NCI-H345 treated with DMSO at 0.1 percent for 48 hours (cell line): ENCODE results near the gene BPHL.
"Not testable (repeated sequence)": the region's sequence is repeated elsewhere in the genome, so short reads cannot be mapped to it uniquely, and the experiment has no call there.

Source experiments
- DNase-seq: peaks from one replicate; lab custom pipeline; 2025; ENCODE audit not compliant: unreplicated experiment; lab: John Stamatoyannopoulos, UW

Gene BPHL

DNA sequence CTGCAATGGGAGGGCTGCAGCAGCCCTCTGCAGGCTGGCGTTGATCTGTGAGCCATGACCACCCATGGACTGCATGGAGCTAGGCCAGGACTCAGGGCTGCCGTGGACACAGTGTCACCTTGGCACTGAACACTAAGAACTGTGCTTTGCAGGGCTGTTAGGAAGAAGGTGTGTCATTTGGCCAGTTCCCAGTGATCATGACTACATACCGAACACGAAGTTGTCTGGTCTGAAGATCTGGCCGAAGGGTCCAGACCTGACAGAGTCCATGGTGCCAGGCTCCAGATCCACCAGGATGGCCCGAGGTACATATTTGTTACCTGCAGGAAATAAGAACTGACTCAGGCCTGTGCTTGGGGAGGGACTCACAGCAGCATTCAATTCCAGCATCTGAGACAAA lies 36.9 kb downstream of the BPHL start:
- not testable (repeated sequence) for DNase-seq

DNA sequence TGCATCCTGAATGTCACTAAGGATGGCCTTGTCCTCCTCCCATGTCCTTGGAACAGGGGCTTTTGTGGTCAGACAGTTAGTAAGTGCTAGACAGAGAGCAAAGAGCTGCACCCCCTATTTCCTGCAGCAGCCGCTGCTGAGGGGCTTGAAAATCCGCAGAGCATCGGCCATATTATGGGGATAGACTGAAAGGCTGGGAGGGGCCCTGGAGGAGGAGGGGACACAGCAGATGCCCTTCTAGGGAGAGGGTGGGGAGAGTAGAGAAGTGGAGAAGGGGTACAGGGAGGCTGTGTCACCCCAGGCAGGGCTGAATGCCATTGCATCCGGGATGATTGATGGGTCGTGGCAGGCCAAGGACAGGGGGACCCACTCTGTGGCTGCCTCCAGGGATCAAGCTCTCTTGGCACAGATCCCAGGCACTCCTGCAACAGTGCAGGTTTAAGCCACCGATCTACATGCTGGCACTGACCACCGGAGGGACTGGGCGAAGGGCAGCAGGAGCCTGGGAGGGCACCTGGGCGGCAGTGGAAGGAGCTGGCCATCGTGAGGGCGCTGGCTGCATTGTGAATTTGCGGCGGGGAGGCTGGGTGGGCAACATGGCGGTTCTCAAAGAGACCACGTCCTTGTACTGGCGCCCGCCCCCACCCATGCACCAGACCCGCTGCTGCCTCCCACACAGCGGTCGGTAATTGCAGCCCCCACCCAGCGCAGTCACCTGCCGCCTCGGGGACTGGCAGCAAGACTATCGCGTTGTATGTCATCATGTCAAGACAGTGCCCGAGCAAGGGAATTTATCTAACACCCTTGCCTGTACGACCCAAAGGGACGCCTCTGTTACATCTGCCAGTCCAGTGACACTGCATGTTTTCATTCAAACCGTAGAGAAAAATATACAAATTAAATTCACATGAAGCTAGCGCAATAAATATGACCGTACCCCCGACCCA lies 37.9 kb downstream of the BPHL start:
- DNase-seq: not testable (repeated sequence)

DNA sequence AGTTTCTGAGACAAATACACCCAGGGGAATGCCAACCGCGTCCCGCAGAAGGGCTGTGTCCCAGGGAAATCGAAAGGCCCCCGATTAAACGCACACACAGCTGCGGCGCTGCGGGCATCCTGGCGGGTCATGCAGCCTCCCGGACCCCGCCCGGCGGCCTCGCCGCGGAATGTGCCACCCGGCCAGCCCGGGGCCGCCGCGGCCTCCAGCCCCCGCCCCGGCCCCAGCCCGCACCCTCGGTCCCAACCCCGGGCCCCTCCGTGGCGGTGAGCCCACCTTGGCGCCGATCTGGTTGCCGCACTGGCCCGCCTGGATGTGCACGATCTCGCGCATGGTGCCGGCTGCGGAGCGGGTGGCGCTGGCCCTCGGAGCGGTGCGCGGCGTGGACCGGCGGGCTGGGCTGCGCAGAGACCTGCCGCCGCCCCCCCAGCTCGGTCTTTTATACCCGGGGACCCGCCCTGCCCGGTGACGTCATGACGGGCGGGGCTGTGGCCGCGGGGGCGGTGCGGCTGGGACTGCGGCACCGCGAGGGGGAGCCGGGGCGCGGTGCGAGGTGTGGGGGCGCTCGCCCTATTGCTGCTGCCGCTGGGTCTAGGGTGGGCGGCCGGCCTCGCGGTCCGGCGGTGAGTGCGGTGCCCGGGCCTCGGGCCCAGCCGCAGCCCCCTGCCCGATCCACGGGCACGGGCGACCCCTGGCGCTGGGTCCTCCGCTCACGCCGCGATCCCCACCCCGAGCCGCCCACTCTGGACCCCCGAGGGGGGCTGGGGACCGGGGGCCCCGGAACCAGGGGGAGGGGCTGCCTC lies 38.8 kb downstream of the BPHL start, which contains the start of gene TUBB2A:
Gene TUBB2A, minus strand, starts transcription at position 414 of the 803 bp plus-strand sequence. Its CDS starts 81 bp downstream, at position 333.
- DNase-seq: no peak

DNA sequence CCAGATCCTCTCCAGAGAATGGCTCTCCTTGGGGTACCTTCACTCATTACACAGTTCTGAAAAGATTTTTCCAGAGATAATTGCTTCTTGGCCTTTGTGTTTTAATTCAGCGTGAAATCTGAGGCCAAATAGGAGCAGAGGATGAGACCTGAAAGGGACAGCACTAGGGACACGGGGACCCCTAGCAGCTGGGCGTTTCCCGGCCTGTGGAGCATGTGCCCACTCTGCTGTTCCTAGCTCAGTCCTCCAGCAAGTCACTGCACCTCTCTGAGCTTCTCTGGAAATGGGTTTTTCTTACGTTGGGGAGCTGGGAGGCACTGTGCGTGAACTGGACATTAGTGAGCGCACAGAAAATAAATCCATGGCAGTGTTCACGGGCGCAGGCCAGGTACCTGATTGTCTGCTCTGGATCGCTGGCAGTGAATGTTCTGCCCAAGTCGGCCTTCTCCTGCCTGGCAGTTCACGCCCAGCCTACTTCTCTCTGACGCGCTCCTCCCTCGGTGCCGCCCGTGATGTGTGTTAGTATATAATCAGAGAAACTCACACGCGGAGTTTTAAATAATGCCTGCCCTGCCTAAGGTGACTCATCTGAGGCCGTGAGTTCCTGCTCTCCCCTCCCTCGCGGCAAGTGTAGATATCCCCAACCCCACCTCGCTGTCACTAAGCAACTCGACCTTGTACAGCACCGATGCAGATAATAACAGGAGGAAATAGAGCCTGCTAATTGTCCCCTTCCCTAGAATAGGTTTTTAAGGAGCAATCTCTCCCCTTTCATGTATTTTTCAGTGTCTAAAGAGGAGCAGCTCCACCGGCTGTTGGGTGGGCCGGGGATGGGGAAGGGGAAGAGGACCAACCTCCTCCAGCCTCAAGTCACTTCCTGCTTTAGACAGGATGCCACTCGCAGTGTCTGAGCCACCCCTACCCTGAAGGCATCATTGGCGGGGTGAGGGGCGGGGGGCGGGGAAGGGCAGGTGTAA lies 41.6 kb downstream of the BPHL start:
- DNase-seq: no peak

DNA sequence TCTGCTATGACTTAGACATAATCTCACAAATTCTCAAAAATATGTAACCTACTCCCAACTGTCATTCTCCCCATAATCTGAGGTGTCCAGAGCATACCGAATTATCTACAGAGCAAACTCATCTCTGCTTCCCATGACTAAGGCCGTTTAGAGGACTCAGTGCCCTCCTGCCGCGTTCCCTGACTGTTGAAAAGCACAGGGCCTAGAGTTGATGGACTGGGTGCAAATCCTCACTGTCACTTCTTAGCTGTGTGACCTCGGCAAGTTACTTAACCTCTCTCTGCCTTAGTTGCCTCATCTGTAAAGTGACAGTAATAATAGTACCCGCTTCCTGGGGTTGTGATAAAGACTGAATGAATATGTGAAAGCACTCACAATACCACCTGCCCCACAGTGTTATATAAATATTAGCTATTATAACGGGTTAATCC lies 43.6 kb downstream of the BPHL start:
- no peak for DNase-seq

DNA sequence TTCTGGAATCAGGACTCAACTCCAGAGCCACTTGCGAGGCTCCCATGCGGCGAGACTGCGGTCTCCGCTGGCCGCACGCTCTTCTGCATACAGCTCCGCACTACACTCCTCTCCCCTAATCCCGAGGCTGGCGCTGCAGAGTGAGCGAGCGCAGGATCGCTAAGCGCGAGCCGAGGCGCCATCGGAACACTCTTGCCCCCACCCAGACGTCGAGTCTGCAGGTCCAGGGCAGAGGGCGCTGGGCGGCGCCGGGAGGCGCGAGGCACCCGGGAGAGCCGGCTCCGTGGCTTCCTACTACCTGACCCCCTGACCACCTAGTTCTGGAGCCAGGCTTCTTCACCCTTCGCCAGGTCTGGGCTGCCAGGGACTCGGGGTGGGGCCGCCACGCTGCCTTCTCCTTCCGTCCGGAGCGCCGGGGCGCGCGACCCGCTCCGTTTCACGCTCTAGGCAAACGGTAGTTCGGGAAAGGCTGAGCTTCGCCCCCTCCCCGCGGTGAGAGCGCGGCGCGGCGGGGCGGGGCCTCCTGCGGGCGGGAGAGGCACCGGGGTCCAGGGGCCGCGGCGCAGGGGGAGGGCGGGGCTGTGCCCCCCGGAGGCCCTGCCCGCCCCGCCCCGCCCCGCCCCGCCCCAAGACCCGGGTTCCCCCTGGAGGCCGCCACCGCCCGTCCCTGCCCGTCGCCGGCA lies 44.2 kb downstream of the BPHL start:
- no peak for DNase-seq

DNA sequence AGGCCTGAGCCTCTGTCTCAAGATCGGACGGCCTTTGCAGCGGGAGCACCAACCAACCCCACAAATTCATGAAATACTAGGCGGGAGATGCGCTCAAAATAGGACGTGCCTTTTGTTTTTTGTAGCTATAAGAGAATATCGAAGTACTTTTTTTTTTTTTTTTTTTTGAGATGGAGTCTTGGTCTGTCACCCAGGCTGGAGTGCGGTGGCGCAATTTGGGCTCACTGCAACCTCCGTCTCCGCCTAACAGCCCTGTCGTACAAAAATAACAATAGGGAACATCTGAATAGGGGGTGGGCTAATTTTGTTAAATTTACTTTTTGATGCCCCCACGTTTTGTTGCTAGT lies 44.7 kb downstream of the BPHL start:
- DNase-seq: no peak

DNA sequence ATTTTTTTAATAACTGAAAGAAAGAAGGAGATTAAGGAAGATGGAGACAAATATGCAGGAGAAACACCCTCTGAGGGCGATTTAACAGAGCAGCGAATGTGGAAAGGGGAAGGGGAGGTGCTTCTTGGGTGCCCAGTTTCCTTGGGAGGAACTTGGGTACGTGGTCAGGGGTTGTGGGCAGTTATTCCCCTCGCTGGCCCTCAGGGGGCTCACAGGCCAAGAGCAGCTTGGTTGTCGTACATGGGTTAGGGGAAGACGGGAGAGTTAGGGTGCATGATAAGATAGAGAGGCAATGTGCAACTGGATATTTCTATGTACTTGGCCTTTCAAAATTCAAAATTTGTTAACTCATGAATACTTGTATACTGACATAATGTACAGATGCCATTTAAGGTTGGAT lies 45.9 kb downstream of the BPHL start:
- no peak for DNase-seq

DNA sequence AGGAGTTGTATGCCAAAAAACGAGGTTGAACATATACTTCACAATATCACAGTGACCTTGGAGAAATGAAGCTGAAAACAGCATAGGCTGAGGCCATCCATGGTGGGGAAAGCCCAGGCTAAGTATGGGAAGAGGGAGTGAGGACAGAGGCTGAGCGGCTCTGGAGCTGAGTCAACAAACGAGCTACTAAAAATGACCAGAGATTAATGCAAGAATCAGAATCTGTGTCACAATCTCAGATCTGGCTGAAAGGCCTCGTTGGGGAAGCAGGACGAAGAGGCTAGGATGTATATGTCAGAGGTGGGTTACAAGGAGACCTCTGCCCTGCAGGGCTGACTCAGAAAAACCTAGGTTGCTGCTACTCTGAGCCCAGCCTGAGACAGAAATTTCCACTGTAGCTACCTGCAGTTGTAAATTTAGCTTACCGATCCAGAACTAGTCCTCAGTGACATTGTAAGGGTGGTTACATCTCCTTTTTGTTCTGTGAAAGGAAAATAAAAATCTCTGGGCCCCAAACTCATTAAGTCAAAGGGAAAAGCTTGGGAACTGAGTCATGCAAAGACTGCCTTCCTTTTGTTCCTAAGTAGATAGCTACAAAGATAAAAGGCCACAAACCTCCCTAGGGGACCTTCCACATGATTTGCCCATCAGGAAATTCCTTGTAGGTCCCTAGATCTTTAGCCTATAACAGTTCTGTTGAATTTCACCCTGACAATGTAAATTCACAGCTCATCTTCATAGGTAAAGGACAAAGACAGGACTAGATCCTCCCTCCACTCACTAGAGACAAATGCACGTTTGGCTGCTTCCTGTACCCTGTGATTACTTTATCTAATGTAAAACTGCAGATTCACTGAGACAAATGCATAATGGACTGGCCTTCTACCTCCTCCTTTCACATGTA lies 47.4 kb downstream of the BPHL start:
- no peak for DNase-seq

DNA sequence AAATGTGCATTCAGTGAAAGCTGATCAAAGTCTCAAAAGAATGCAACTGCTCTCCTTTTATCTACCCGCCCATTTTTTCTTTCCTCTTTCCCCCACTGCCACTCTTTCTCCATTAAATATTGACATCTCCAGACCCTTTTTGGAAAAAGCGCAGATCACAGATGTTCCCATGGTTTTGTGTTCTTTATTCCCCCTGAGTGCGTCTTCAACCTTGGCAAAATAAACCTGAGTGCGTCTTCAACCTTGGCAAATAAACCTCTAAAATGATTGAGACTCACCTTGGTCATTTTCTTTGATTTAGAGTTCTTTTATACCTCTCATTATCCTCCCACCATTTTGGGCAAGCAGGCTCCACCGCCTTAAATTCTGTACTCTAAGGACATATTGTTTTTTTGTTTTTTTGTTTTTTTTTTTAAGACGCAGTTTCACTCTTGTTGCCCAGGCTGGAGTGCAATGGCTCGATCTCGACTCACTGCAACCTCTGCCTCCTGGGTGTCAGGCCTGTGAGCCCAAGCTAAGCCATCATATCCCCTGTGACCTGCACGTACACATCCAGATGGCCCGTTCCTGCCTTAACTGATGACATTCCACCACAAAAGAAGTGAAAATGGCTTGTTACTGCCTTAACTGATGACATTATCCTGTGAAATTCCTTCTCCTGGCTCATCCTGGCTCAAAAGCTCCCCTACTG lies 48.2 kb downstream of the BPHL start:
- DNase-seq: not testable (repeated sequence)

DNA sequence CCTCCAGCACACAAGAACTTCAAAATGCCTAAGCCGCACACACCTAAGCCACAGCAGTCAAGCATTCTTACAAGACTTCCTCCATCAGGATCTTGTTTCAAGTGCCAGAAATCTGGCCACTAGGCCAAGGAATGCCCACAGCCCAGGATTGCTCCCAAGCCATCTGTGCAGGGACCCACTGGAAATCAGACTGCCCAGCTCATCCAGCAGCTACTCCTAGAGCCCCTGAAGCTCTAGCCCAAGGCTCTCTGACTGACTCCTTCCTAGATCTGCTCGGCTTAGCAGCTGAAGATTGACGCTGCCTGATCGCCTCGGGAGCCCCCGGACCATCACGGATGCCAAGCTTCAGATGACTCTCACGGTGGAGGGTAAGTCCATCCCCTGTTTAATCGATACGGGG lies 49.5 kb downstream of the BPHL start:
- DNase-seq: not testable (repeated sequence)

DNA sequence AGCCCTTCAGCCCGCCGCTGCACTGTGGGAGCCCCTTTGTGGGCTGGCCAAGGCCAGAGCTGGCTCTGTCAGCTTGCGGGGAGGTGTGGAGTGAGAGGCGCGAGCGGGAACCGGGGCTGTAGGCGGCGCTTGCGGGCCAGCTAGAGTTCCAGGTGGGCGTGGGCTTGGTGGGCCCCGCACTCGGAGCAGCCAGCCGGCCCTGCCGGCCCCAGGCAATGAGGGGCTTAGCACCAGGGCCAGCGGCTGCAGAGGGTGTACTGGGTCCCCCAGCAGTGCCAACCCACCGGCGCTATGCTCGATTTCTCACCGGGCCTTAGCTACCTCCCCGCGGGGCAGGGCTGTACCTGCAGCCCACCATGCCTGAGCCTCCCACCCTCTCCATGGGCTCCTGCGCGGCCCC lies 52.2 kb downstream of the BPHL start:
- not testable (repeated sequence) for DNase-seq

DNA sequence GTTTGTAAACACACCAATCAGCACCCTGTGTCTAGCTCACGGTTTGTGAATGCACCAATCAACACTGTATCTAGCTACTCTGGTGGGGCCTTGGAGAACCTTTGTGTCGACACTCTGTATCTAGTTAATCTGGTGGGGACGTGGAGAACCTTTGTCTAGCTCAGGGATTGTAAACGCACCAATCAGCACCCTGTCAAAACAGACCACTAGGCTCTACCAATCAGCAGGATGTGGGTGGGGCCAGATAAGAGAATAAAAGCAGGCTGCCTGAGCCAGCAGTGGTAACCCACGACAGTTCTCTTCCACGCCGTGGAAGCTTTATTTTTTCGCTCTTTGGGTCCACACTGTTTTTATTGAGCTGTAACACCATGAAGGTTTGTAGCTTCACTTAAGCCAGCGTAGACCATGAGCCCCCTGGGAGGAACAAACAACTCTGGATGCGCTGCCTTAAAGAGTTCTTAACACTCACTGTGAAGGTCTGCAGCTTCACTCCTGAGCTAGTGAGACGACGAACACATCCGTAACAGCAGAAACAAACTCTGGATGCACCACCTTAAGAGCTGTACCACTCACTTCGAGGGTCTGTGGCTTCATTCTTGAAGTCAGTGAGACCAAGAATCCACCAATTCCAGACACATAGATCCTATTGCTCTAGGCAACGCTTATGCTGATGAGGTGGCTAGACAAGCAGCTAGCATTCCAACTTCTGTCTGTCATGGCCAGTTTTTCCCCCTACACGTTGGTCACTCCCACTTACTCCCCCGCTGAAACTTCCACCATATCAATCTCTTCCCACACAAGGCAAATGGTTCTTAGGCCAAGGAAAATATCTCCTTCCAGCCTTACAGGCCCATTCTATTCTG lies 53.0 kb downstream of the BPHL start:
- not testable (repeated sequence) for DNase-seq

DNA sequence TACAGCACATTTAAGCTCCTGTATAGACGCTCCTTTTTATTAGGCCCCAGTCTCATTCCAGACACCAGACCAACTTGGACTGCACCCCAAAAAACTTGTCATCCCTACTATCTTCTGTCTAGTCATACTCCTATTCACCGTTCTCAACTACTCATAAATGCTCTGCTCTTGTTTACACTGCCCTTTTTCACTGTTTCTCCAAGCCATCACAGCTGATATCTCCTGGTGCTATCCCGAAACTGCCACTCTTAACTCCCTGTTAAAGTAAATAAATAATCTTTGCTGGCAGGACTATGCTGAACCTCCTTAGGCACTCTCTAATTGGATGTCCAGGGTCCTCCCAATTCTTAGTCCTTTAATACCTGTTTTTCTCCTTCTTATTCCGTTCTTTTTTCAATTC lies 54.3 kb downstream of the BPHL start:
- not testable (repeated sequence) for DNase-seq

DNA sequence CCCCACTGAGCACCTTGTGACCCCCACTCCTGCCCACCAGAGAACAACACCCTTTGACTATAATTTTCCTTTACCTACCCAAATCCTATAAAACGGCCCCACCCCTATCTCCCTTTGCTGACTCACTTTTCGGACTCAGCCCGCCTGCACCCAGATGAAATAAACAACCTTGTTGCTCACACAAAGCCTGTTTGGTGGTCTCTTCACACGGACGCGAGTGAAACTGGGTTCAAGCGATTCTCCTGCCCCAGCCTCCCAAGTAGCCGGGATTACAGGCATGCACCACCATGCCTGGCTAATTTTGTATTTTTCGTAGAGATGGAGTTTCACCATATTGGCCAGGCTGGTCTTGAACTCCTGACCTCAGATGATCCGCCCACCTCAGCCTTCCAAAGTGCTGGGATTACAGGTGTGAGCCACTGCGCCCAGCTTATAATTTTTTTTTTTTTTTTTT lies 55.2 kb downstream of the BPHL start:
- DNase-seq: not testable (repeated sequence)

DNA sequence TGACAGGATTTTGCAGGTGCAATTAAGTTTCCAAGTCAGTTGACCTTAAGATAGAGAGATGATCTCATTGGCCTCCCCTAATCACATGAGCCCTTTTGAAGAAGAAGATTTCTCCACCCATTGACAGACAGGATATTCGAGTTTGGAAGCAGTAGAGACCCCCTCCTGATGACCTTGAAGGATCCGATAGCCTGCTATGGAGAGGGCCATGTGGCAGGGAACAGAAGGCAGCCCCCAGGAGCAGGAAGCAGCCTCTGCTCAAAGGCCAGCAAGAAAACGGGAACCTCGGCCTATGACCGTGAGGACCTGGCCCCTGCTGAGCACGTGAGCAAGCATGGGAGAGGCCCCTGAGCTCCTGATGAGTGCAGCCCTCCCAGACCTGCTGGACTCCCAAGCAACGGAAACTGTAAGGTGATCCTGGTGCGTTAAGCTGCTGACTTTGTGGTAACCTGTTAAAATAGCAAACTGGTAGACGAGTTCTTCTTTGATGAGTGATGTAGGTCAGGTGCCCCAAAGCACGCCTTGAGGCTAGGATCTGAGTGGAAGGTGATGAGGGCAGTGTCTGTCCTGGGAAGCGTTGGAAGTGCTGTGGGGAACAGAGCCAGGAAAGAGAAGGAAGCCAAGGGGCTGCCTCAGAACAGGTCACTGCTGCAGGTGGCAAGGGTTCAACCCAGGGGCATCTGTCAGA lies 57.3 kb downstream of the BPHL start:
- DNase-seq: no peak
